HG03460 (cell line): ENCODE results near the gene OTOA.
"Not testable (repeated sequence)": the region's sequence is repeated elsewhere in the genome, so short reads cannot be mapped to it uniquely, and the experiment has no call there.

Source experiments
- ATAC-seq: cut with Tn5 transposase; IDR thresholded peaks from one replicate; pipeline ENCODE4 v1.9.1; 2021; ENCODE audit not compliant: unreplicated experiment

The OTOA gene

DNA sequence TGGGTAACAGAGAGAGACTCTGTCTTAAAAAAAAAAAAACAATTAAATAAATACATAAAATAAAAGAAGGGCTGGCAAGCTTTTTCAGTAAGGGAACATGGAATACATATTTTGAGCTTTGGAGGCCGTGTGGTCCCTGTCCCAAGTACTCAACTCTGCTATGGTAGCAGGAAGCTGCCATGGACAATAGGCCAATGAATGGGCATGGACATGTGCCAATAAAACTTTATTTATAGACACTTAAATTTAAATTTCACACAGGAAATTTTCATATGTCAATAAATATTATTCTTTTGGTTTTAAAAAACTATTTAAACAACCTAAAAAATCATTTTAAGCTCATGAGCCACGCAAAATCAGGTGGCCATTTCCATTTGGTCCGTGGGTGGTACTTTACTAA, 3.8 kb downstream of the OTOA start:
- ATAC-seq: no peak

- ATAC-seq: no peak
These were observed 9.7 kb downstream of the OTOA start for GRCh38 chr16:21673469-21673868.

- ATAC-seq: not testable (repeated sequence)
These were observed 10.7 kb downstream of the OTOA start for GRCh38 chr16:21674456-21674855.

- not testable (repeated sequence) for ATAC-seq
These were observed 16.9 kb downstream of the OTOA start for GRCh38 chr16:21680714-21681113.

DNA sequence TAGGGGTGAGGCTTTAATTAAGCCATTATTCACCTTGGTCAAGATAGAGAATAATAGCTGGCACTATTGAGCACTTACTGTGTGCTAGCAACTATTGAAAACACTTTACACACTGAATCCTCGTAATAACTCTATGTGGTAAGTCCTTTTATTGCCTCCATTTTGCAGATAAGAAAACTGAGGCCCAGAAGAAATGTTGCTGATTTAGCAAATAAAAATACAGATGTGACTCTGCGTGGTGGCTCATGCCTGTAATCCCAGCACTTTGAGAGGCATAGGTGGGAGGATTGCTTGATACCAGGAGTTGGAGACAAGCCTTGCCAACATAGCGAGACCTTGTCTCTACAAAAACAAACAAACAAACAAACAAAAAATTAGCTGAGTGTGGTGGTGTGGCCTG, 19.4 kb downstream of the OTOA start:
- ATAC-seq: no peak

DNA sequence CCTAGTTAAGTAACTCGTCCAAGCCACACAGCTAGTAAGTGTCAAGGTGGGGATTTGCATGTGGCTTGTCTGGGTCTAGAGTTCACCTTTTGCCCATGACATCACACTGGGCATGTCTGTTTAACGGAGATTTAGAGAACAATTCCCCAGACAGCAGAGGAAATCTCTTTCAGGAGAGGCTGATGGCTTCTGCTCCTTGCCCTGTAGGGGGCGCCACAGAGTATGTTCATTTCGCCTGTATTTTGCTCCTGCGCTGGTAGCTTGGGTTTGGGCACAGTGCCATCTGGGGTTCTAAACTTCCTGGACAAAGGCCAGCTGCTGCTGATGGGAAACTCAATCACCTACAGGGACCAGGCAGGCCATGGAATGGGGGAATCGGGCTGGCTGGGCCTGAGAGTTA, 20.4 kb downstream of the OTOA start:
- ATAC-seq: no peak

DNA sequence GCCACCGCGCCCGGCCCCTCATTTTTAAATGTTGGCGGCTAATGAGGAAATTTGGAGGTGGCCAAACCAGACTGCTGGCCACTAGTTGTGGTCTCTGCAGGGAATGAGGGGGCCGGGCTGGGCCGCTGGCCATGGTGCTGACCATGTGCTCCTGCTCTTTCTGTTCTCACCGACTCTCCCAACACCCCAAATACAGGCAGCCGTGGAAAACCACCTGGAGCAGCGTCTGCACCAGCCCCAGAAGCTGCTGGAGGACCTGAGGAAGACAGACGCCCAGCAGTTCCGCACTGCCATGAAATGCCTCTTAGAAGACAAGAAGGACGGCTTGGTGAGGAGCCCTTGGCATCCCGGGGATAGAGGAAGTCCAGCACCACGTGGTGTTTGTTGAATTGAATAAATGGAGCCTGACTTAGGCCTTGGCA, 21.3 kb downstream of the OTOA start:
- ATAC-seq: no peak

- ATAC-seq: no peak
These were observed 25.3 kb downstream of the OTOA start for GRCh38 chr16:21689107-21689506.

DNA sequence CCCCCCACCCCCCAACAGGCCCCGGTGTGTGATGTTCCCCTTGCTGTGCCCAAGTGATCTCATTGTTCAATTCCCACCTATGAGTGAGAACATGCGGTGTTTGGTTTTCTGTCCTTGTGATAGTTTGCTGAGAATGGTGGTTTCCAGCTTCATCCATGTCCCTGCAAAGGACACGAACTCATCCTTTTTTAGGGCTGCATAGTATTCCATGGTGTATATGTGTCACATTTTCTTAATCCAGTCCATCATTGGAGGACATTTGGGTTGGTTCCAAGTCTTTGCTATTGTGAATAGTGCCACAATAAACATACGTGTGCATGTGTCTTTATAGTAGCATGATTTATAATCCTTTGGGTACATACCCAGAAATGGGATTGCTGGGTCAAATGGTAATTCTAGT, 27.2 kb downstream of the OTOA start:
- not testable (repeated sequence) for ATAC-seq

GRCh38 chr16:21694609-21695008, 30.8 kb downstream of the OTOA start:
- no peak for ATAC-seq

DNA sequence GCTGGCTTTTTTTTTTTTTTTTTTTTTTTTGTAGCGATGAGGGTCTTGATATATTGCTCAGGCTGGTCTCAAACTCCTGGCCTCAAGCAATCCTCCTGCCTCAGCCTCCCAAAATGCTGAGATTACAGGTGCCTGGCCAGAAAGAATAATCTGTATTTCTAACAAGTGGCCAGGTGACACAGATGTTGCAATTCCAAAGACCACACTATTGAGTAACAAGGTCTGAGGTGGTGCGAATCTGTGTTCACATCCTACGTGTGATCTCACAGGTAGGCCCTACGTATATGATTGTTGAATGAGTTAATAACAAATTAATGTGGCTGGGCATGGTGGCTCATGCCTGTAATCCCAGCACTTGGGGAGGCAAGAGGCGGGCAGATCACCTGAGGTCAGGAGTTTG, 33.3 kb downstream of the OTOA start:
- ATAC-seq: no peak

- no peak for ATAC-seq
These were observed 34.6 kb downstream of the OTOA start for GRCh38 chr16:21698169-21699032.

- ATAC-seq: no peak
These were observed 37.5 kb downstream of the OTOA start for GRCh38 chr16:21701271-21701670.

DNA sequence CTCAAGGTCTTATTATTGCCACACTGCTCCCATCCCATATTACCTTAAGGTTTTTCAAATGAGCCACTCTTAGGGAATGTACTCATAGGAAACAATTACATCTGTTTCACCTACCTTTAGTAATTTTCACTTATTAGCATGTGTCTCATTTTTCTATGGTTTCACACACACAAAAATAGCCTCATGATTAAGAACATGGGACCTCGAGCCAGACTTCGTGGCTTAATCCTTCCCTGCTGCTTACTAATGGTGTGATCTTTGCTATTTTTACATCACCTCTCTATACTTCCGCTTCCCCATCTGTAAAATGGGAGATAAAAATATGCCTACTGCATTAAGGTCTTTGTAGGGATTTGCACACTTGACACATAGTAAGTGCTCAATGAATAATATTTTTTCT, 38.5 kb downstream of the OTOA start:
- no peak for ATAC-seq

DNA sequence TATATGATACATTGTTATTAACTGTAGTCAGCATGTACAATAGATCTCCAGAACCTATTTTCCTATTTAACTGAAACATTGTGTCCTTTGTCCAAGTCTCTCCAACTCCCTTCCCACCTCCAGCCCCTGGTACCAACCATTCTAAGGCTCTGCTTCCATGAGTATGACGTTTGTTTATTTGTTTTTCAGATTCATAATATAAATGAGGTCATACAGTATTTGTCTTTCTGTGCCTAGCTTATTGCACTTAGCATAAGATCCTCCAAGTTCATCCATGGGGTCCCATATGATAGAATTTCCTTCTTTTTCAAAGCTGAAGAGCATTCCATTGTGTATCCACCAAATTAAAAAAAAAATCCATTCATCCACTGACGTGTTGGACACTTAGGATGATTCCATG, 39.4 kb downstream of the OTOA start:
- no peak for ATAC-seq

DNA sequence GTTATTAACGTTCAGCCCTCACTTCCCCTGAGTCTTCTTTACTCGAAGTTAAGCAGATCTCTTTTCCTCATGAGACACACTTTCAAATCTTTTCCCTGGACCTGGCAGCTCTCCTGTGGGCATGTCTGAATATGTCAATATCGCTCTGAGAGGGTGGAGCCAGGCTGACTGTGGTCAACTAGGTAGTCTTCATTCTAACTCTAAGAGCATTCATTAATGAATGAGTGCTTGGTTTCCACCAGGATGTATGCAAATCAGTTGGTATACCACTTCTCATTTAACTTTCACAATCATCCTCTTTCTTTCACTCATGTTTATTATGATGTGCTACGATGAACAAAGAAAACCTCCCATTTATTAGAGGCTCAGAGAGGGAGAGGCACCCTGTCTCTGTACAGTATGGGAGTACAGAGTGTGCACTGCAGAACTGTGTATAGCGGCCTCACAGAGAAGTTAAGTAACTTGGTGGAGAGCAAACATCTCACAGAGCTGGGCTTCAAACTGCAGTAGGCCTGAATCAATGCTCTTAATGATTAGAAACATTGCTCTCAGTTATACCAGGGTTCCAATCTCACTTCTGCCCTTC, 39.9 kb downstream of the OTOA start:
- ATAC-seq: no peak

DNA sequence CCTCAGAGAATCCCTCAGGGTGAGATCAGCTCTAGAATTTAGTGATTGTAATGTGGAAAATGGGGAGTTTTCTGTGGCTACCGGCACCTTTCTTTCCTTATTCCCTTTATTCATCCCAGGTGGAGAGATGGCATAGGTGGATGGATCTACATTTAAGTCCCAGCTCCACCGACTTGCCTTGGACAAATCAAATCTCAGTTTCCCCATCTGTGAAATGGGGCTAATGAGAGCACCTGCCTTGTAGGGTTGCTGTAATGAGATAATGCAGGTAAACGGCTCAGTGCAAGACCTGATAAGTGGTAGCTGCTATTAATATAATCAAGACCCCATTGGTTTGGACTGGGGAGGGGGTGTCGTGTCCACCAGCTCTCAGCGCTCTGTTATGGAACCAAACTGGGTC, 40.5 kb downstream of the OTOA start:
- no peak for ATAC-seq

- ATAC-seq: no peak
These were observed 41.0 kb downstream of the OTOA start for GRCh38 chr16:21704733-21705132.

- no peak for ATAC-seq
These were observed 44.9 kb downstream of the OTOA start for GRCh38 chr16:21708533-21709115.

DNA sequence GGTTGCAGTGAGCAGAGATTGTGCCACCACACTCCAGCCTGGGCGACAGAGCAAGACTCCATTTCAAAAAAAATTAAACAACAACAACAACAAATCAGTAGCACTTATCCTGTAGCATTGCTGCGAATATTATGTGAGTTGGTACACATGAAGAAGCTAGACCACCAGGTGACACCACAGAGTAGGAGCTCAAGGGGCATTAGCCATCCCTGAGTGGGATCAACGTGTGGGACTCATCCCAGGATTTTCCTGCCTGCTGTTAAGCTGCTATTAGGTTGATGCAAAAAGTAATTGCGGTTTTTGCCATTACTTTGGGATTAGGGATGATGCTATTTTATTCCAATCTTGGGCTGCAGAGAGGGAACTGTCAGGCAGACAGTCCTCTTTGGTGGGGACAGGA, 47.2 kb downstream of the OTOA start:
- no peak for ATAC-seq

DNA sequence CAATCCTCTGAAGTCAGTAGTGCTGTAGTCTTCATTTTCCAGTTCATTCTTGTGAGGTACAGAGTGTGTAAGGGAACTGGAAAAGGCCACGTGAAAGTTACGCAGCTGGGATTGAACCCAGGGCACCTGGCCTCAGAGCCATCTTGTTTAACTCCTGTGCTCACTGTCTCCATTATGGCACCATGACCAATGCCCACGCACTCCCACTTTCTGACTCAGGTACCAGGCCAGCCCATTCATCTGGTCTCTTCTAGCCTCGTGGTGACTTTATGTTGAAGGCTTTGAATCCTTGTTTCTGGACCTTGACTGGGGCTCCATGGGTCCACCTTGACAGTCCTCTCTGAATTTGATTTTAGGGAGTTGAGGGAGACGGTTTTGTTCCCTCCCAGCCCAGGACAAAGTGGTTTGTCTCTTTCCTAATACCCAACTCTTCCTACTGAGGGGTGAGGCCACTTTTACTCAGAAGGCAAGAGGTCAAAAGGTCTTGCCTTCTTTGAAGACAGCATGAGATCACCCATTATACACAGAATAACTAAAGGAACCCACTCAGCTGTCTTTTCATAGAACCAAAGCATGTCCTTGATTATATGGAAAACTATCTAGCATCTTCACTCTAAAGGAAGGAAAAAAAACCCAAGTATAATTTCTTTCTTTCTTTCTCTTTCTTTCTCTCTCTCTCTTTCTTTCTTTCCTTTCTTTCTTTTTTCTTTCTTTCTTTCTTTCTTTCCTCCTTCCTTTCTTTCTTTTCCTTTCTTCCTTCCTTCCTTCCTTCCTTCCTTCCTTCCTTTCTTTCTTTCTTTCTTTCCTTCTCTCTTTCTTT, 50.0 kb downstream of the OTOA start:
- ATAC-seq: no peak

GRCh38 chr16:21714369-21714618, 50.5 kb downstream of the OTOA start:
- not testable (repeated sequence) for ATAC-seq
